H1 (cell line): ENCODE results near the gene DCDC2C. TPM values are rescaled to one million over a fixed set of nuclear protein-coding genes. Genes with fewer than 3 reads are reported as not detected.

ENCODE experiments used
- CTCF ChIA-PET: fragments of 300-600 bp; sonication (Branson Sonifier 250); formaldehyde crosslinking; loops from one replicate; lab custom pipeline; 2021; ENCODE audit not compliant: partially characterized antibody; lab: Charles Lee
- POLR2A ChIA-PET: fragments of 300-600 bp; sonication (Branson Sonifier 250); formaldehyde crosslinking; loops from one replicate; lab custom pipeline; 2021; ENCODE audit warnings: inconsistent platforms; ENCODE audit not compliant: partially characterized antibody; lab: Charles Lee
- DNase-seq, 2 experiments: peaks; one replicate each; pipeline versions ENCODE4 v3.0.0 to v3.0.0-alpha.2; 2010 to 2022; ENCODE audit warnings: low spot score in 2 of 2, low read depth in 1 of 2, mixed read lengths in 1 of 2
- FAIRE-seq: peaks from 2 replicates; lab custom pipeline; 2011; peaks lifted over from hg19 to GRCh38; lab: Jason Lieb, UNC
- H2AFZ ChIP-seq: 2 replicates; pipeline ENCODE4 v1.8.1; 2012; ENCODE audit warnings: low read length, inconsistent platforms
- H2AK5ac ChIP-seq: 2 replicates; pipeline ENCODE4 v1.6.1; 2013; ENCODE audit warnings: low read depth, low read length
- H2BK120ac ChIP-seq: replicated peaks from 2 replicates; pipeline ENCODE3; 2013; ENCODE audit warnings: low read depth, low read length, inconsistent platforms
- H2BK12ac ChIP-seq: 2 replicates; pipeline ENCODE4 v1.6.1; 2013; ENCODE audit warnings: low read depth, low read length
- H2BK15ac ChIP-seq: 2 replicates; pipeline ENCODE4 v1.6.1; 2013; ENCODE audit warnings: low read length
- H2BK20ac ChIP-seq: 2 replicates; pipeline ENCODE4 v1.6.1; 2013; ENCODE audit warnings: low read length
- H2BK5ac ChIP-seq: 2 replicates; pipeline ENCODE4 v1.6.1; 2013; ENCODE audit warnings: low read depth, low read length
- H3K14ac ChIP-seq: 2 replicates; pipeline ENCODE4 v1.6.1; 2013; ENCODE audit warnings: inconsistent platforms; ENCODE audit not compliant: insufficient read length
- H3K18ac ChIP-seq: 2 replicates; pipeline ENCODE4 v1.6.1; 2013; ENCODE audit warnings: low read length; ENCODE audit errors: extremely low read depth
- H3K23ac ChIP-seq: 2 replicates; pipeline ENCODE4 v1.6.1; 2013; ENCODE audit warnings: inconsistent platforms; ENCODE audit not compliant: insufficient read length
- H3K23me2 ChIP-seq: 2 replicates; pipeline ENCODE4 v1.6.1; 2013; ENCODE audit warnings: low read depth, low read length
- H3K27ac ChIP-seq: 2 replicates; pipeline ENCODE4 v1.6.1; 2011; ENCODE audit warnings: low read depth, low read length, inconsistent platforms
- H3K27me3 ChIP-seq, 4 experiments: replicated peaks in 1 of 4; 1 replicate in 1 of 4; 2 replicates in 3 of 4; pipeline versions ENCODE4 v1.6.1 to v1.8.1; 2011 to 2013; ENCODE audit warnings: low read length in 3 of 4, mild to moderate bottlenecking in 3 of 4, inconsistent platforms in 2 of 4, mixed read lengths in 2 of 4, moderate library complexity in 1 of 4; ENCODE audit not compliant: control insufficient read depth in 3 of 4, insufficient read depth in 3 of 4; ENCODE audit errors: extremely low read depth in 1 of 4
- H3K36me3 ChIP-seq, 4 experiments: 2 replicates each; pipeline versions ENCODE4 v1.6.1 to v1.8.1; 2011 to 2013; ENCODE audit warnings: mild to moderate bottlenecking in 4 of 4, low read length in 3 of 4, moderate library complexity in 2 of 4, control low read depth in 1 of 4, inconsistent platforms in 1 of 4; ENCODE audit not compliant: insufficient read depth in 4 of 4, control insufficient read depth in 2 of 4
- H3K4ac ChIP-seq: replicated peaks from 2 replicates; pipeline ENCODE3; 2013; ENCODE audit warnings: low read length, low read depth, mixed read lengths, inconsistent platforms; ENCODE audit not compliant: insufficient read length
- H3K4me1 ChIP-seq, 4 experiments: replicated peaks in 1 of 4; 1 replicate in 1 of 4; 2 replicates in 3 of 4; pipeline versions ENCODE4 v1.6.1 to v1.8.1; 2011 to 2013; ENCODE audit warnings: low read length in 3 of 4, inconsistent platforms in 2 of 4, mixed read lengths in 1 of 4; ENCODE audit not compliant: insufficient read depth in 4 of 4, control insufficient read depth in 3 of 4
- H3K4me2 ChIP-seq, 2 experiments: 2 replicates each; pipeline versions ENCODE4 v1.6.1 to v1.8.1; 2011 to 2013; ENCODE audit warnings: low read depth in 2 of 2, low read length in 2 of 2, control low read depth in 1 of 2, inconsistent platforms in 1 of 2, mild to moderate bottlenecking in 1 of 2; ENCODE audit not compliant: insufficient read depth in 1 of 2
- H3K4me3 ChIP-seq, 4 experiments: fragments of 200-600, 300-600 bp in 1 of 4; sonication (generic), shearing (Covaris generic), sonication (Bioruptor Twin) in 1 of 4; 2 replicates each; pipeline versions ENCODE4 v1.5.1 to v1.8.1; 2011 to 2016; ENCODE audit warnings: low read length in 4 of 4, low read depth in 3 of 4, control low read depth in 2 of 4, inconsistent platforms in 2 of 4, mild to moderate bottlenecking in 2 of 4, mixed read lengths in 1 of 4, moderate library complexity in 1 of 4; ENCODE audit not compliant: insufficient read depth in 2 of 4; ENCODE audit errors: extremely low read depth in 1 of 4
- H3K56ac ChIP-seq: replicated peaks from 2 replicates; pipeline ENCODE3; 2013; ENCODE audit warnings: low read depth, mild to moderate bottlenecking, mixed read lengths, low read length, inconsistent platforms; ENCODE audit not compliant: insufficient read length
- H3K79me1 ChIP-seq: 2 replicates; pipeline ENCODE4 v1.6.1; 2013; ENCODE audit warnings: low read depth, low read length, control low read depth
- H3K79me2 ChIP-seq, 2 experiments: 2 replicates each; pipeline versions ENCODE4 v1.6.1 to v1.8.1; 2012 to 2013; ENCODE audit warnings: low read length in 2 of 2, mild to moderate bottlenecking in 2 of 2, inconsistent platforms in 1 of 2; ENCODE audit not compliant: insufficient read depth in 2 of 2, control insufficient read depth in 1 of 2
- H3K9ac ChIP-seq, 4 experiments: replicated peaks in 1 of 4; 1 replicate in 1 of 4; 2 replicates in 3 of 4; pipeline versions ENCODE4 v1.6.1 to v1.8.1; 2011 to 2013; ENCODE audit warnings: low read depth in 3 of 4, low read length in 3 of 4, control low read depth in 2 of 4, mild to moderate bottlenecking in 2 of 4, moderate library complexity in 2 of 4, inconsistent platforms in 1 of 4; ENCODE audit errors: extremely low read depth in 1 of 4
- H3K9me3 ChIP-seq, 2 experiments: 2 replicates each; pipeline versions ENCODE4 v1.6.1 to v1.8.1; 2012 to 2013; ENCODE audit warnings: mild to moderate bottlenecking in 2 of 2, moderate library complexity in 2 of 2, control low read depth in 1 of 2, inconsistent platforms in 1 of 2, low read depth in 1 of 2, low read length in 1 of 2, mixed read lengths in 1 of 2; ENCODE audit not compliant: insufficient read depth in 2 of 2
- H4K20me1 ChIP-seq, 2 experiments: replicated peaks in 1 of 2; 2 replicates each; pipeline versions ENCODE3 to v1.8.1; 2011 to 2013; ENCODE audit warnings: inconsistent platforms in 2 of 2, low read length in 2 of 2, mild to moderate bottlenecking in 1 of 2; ENCODE audit not compliant: insufficient read depth in 2 of 2, control insufficient read depth in 1 of 2
- H4K5ac ChIP-seq: 2 replicates; pipeline ENCODE4 v1.6.1; 2013; ENCODE audit warnings: low read length, low read depth, mixed read lengths, inconsistent platforms; ENCODE audit not compliant: insufficient read length
- H4K8ac ChIP-seq: 2 replicates; pipeline ENCODE4 v1.8.0; 2013; ENCODE audit warnings: mild to moderate bottlenecking, moderate library complexity, low read length, inconsistent platforms; ENCODE audit not compliant: insufficient read depth; ENCODE audit errors: extremely low read depth
- H4K91ac ChIP-seq: replicated peaks from 2 replicates; pipeline ENCODE3; 2013; ENCODE audit warnings: low read length, mixed read lengths, inconsistent platforms; ENCODE audit not compliant: insufficient read length
- BRCA1 ChIP-seq: IDR thresholded peaks from 2 replicates; pipeline ENCODE4 v1.6.1; 2012; ENCODE audit warnings: low read depth, low read length, improper control_type of control experiment
- CBX5 ChIP-seq: fragments of 300-800, 300-1000 bp; sonication (generic); IDR thresholded peaks from 2 replicates; pipeline ENCODE4 v1.7.1; 2016; ENCODE audit warnings: antibody characterized with exemption, low read length, low read depth
- CHD1 ChIP-seq: IDR thresholded peaks from 2 replicates; pipeline ENCODE4 v1.6.1; 2012; ENCODE audit warnings: low read depth, low read length, improper control_type of control experiment
- EGR1 ChIP-seq: IDR thresholded peaks from 2 replicates; pipeline ENCODE4 v1.6.1; 2011; ENCODE audit warnings: low read depth, low read length, borderline replicate concordance
- EZH2 ChIP-seq: fragments of 200-600 bp; sonication (generic); IDR thresholded peaks from 2 replicates; pipeline ENCODE4 v1.7.1; 2012; ENCODE audit warnings: low read depth, mild to moderate bottlenecking, moderate library complexity, low read length, inconsistent platforms; ENCODE audit not compliant: severe bottlenecking
- HDAC6 ChIP-seq: IDR thresholded peaks from one replicate; pipeline ENCODE4 v1.7.1; 2012; ENCODE audit warnings: low read depth, mild to moderate bottlenecking, inconsistent platforms, low read length, moderate library complexity
- MAFK ChIP-seq: IDR thresholded peaks from 2 replicates; pipeline ENCODE4 v1.6.1; 2012; ENCODE audit warnings: low read depth, mild to moderate bottlenecking, improper control_type of control experiment, low read length
- NANOG ChIP-seq: IDR thresholded peaks from 2 replicates; pipeline ENCODE4 v1.6.1; 2011; ENCODE audit warnings: low read length, low read depth, mild to moderate bottlenecking, inconsistent platforms; ENCODE audit not compliant: insufficient read depth, poor library complexity, severe bottlenecking
- POLR2AphosphoS5 ChIP-seq: IDR thresholded peaks from 2 replicates; pipeline ENCODE4 v1.6.1; 2011; ENCODE audit warnings: low read depth, low read length
- POU5F1 ChIP-seq: IDR thresholded peaks from 2 replicates; pipeline ENCODE4 v1.6.1; 2011; ENCODE audit warnings: low read depth, mild to moderate bottlenecking, low read length, moderate library complexity
- RFX5 ChIP-seq: IDR thresholded peaks from 2 replicates; pipeline ENCODE4 v1.6.1; 2011; ENCODE audit warnings: low read depth, low read length, improper control_type of control experiment, borderline replicate concordance
- TAF7 ChIP-seq: optimal IDR thresholded peaks from 2 replicates; pipeline ENCODE3; 2011; ENCODE audit warnings: low read depth, mild to moderate bottlenecking, inconsistent platforms, low read length, moderate library complexity, borderline replicate concordance
- ZNF274 ChIP-seq: IDR thresholded peaks from 2 replicates; pipeline ENCODE4 v1.7.0; 2012; ENCODE audit warnings: low read length, borderline replicate concordance; ENCODE audit errors: extremely low read depth
- WGBS, 2 experiments: shearing (Covaris generic) in 1 of 2; methylation state at CpG; one replicate each; pipeline versions ENCODE4 v1.1.6 to v1.1.7; 2013 to 2015; ENCODE audit warnings: low lambda C conversion rate in 2 of 2, mixed read lengths in 2 of 2, inconsistent platforms in 1 of 2, low coverage in 1 of 2, missing lambda C conversion rate in 1 of 2; ENCODE audit not compliant: insufficient replicate concordance in 2 of 2, insufficient coverage in 1 of 2, insufficient read length in 1 of 2; ENCODE audit errors: extremely low coverage in 1 of 2, missing lambda C conversion rate in 1 of 2; 5-methylcytosine and 5-hydroxymethylcytosine counted together
- polyA plus RNA-seq, 7 experiments: library from polyadenylated mRNA; depleted of rRNA in 3 of 7; stranded (reverse) in 5 of 7; unstranded in 2 of 7; fragments of >200 nt in 5 of 7; fragments of 200-250 nt in 2 of 7; gene quantifications; 1 replicate in 5 of 7; 2 replicates in 1 of 7; 4 replicates in 1 of 7; pipeline versions ENCODE4 v1.2.1 to v1.2.3, GENCODE V29; 2011 to 2013; ENCODE audit warnings: missing spikeins in 2 of 7, mixed read lengths in 2 of 7
- total RNA-seq: library from RNA; stranded (reverse); fragmentation: NEBNext Ultra II Directional; extraction: Animal tissue kit (Norgen Biotek cat#: 25700); gene quantifications from 2 replicates; pipeline ENCODE4 v1.2.1, GENCODE V29; 2021

Gene DCDC2C
- total and polyA plus RNA-seq, 2 of the 8 experiments (the other 6 are each of a cell fraction or from before 2014, with no cell fraction given): 0.50 TPM; not detected in 1

DNA sequence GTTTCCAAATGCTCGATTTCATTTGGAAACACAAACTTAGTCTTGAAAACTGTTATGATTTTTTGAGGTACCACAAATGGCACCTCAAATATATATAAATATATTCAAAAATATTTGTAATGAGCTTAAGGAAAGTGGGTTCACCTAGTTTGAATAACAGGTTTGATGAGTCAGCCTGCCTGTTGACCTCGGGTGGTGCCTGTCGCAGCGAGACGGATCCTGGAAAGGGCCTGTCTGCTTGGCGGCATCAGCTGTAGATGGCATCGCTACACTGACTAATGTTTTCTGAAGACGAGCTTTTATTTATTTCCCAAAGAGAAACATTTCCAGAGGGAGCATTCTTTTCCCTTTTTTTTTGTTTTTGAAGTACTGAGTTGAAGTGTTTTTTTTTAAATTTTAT lies 38.5 kb upstream of the DCDC2C start:
- no peak overlapping the region for H3K4me3 ChIP-seq
- no peak overlapping the region for H2AK5ac ChIP-seq
- no peaks in the 10 kb centered on the region for H4K20me1 ChIP-seq
- no peaks in the 10 kb centered on the region for H3K27me3 ChIP-seq
- H2BK5ac ChIP-seq: no peak overlapping the region
- WGBS, 2 experiments: 87% methylated on average over 8 of the region's 8 CpGs; no CpG with 5 or more reads in 1 of the 2 experiments
- H2BK120ac ChIP-seq: no peak overlapping the region
- FAIRE-seq (no peak), DNase-seq (peak in 1 of 2 experiments; percentile 17)
- H3K9me3 ChIP-seq: no peaks in the 10 kb centered on the region
- H3K23me2 ChIP-seq: no peaks in the 10 kb centered on the region; the same call in 1 of the 2 replicates
- no peak overlapping the region for H4K5ac ChIP-seq
- no peaks in the 10 kb centered on the region for H3K79me2 ChIP-seq
- H4K8ac ChIP-seq: no peak overlapping the region
- H3K4me2 ChIP-seq: no peak overlapping the region
- H3K9ac ChIP-seq: no peak overlapping the region
- H3K23ac ChIP-seq: no peak overlapping the region
- no peak overlapping the region for H3K56ac ChIP-seq
- H2BK15ac ChIP-seq: no peak overlapping the region
- H3K27ac ChIP-seq: no peak overlapping the region
- H2BK20ac ChIP-seq: no peak overlapping the region
- H3K79me1 ChIP-seq: no peaks in the 10 kb centered on the region
- no peak overlapping the region for H3K14ac ChIP-seq
- ChIA-PET POLR2A (interaction anchor here (0.6 kb wide), 1 partner anchor 13 kb away, joined by 3 read pairs; no protein-coding TSS in a partner anchor), CTCF (interaction anchor here (0.7 to 1.0 kb wide), 4 partner anchors 8 to 231 kb away, joined by 3 to 4 read pairs (median 3); no protein-coding TSS in a partner anchor)
- no peaks in the 10 kb centered on the region for H3K36me3 ChIP-seq
- H2AFZ ChIP-seq: no peak overlapping the region
- H2BK12ac ChIP-seq: no peak overlapping the region
- H4K91ac ChIP-seq: no peak overlapping the region
- no peaks in the 10 kb centered on the region for H3K4me1 ChIP-seq
- H3K18ac ChIP-seq: no peak overlapping the region
- H3K4ac ChIP-seq: no peak overlapping the region
- TF ChIP-seq BRCA1 (no peak), TAF7 (no peak), POLR2AphosphoS5 (no peak), CHD1 (no peak), EZH2 (no peak), EGR1 (no peak), MAFK (no peak), NANOG (no peak), ZNF274 (no peak), RFX5 (no peak), HDAC6 (no peak), POU5F1 (no peak), CBX5 (no peak)
